NCI-H2107 treated with DMSO at 0.1 percent for 48 hours (cell line): ENCODE results near the gene THAP2.
"Not testable (repeated sequence)": the region's sequence is repeated elsewhere in the genome, so short reads cannot be mapped to it uniquely, and the experiment has no call there.

Experiments
- DNase-seq: peaks from one replicate; lab custom pipeline; 2025; ENCODE audit not compliant: unreplicated experiment; lab: John Stamatoyannopoulos, UW

Gene THAP2

GRCh38 chr12:71702181-71702580, 38.1 kb downstream of the THAP2 start:
- DNase-seq, result not testable (repeated sequence)

- no peak for DNase-seq
These were observed 38.5 kb downstream of the THAP2 start for GRCh38 chr12:71702590-71702989.

- no peak for DNase-seq
These were observed 39.1 kb downstream of the THAP2 start for GRCh38 chr12:71703206-71703605.

- DNase-seq, result no peak
These were observed 40.8 kb downstream of the THAP2 start for GRCh38 chr12:71704920-71705319.

- no peak for DNase-seq
These were observed 44.6 kb downstream of the THAP2 start for GRCh38 chr12:71708658-71709057.

- DNase-seq, result no peak
These were observed 46.4 kb downstream of the THAP2 start for GRCh38 chr12:71710276-71711125.

- DNase-seq, result no peak
These were observed 54.5 kb downstream of the THAP2 start for GRCh38 chr12:71718611-71719010.

GRCh38 chr12:71719647-71720370, 55.7 kb downstream of the THAP2 start:
- DNase-seq, result no peak

GRCh38 chr12:71721783-71722505, 57.8 kb downstream of the THAP2 start:
- DNase-seq, result no peak

- DNase-seq, result no peak
These were observed 60.9 kb downstream of the THAP2 start for GRCh38 chr12:71725011-71725410.

- DNase-seq, result no peak
These were observed 62.4 kb downstream of the THAP2 start for GRCh38 chr12:71726548-71726947.

- DNase-seq, result no peak
These were observed 63.9 kb downstream of the THAP2 start for GRCh38 chr12:71727958-71728357.
